Left lung (tissue), 10 donors: ENCODE results near the gene SV2C. TPM values are rescaled to one million over a fixed set of nuclear protein-coding genes. Genes with fewer than 3 reads are reported as not detected.

Experiments
- ATAC-seq: fragments of 200-7000 bp; cut with Tn5 transposase; one replicate; pipeline ENCODE4 v1.9.1; 2020; ENCODE audit warnings: moderate library complexity
- DNase-seq, 4 donors: peaks; one replicate each; pipeline ENCODE4 v3.0.0-alpha.2; 2013 to 2020
- H3K27ac ChIP-seq, 2 donors: fragments of 200-600 bp; sonication (generic) in 1 of 2; one replicate each; pipeline versions ENCODE4 v1.5.0 to v1.8.0; 2020 to 2021
- H3K27me3 ChIP-seq, 2 donors: fragments of 200-600 bp; sonication (generic) in 1 of 2; one replicate each; pipeline versions ENCODE4 v1.5.0 to v1.8.0; 2020 to 2021
- H3K36me3 ChIP-seq, 2 donors: fragments of 200-600 bp; sonication (generic) in 1 of 2; one replicate each; pipeline versions ENCODE4 v1.5.0 to v1.8.0; 2020 to 2021
- H3K4me1 ChIP-seq, 2 donors: fragments of 200-600 bp; one replicate each; pipeline ENCODE4 v1.8.0; 2021
- H3K4me3 ChIP-seq, 2 donors: fragments of 200-600 bp; sonication (generic) in 1 of 2; one replicate each; pipeline versions ENCODE4 v1.5.0 to v1.8.0; 2020 to 2021; ENCODE audit warnings: mild to moderate bottlenecking in 1 of 2
- H3K9me3 ChIP-seq, 2 donors: fragments of 200-600 bp; sonication (generic) in 1 of 2; one replicate each; pipeline versions ENCODE4 v1.5.0 to v1.8.0; 2020 to 2021
- CTCF ChIP-seq, 2 donors: fragments of 200-600 bp; sonication (generic) in 1 of 2; IDR thresholded peaks; one replicate each; pipeline versions ENCODE4 v1.5.0 to v1.8.0; 2021; ENCODE audit warnings: antibody characterized with exemption in 2 of 2
- intact Hi-C, 2 donors: fragments of 100-400 bp; cut with DNase I; formaldehyde crosslinking; loops; one replicate each; pipeline versions ENCODE4 v1.11.2 to v1.14.2; 2022
- polyA plus RNA-seq, 6 donors: library from polyadenylated mRNA; unstranded; fragments of 120-200 nt; gene quantifications; one replicate each; pipeline ENCODE4 v1.2.1, GENCODE V29; 2013; ENCODE audit not compliant: insufficient read length in 6 of 6
- total RNA-seq, 2 donors: library from RNA; stranded (reverse); fragmentation: NEBNext Ultra II Directional; extraction: Animal tissue kit (Norgen Biotek cat#: 25700); gene quantifications; one replicate each; pipeline ENCODE4 v1.2.1, GENCODE V29; 2021
- donor health status: DM: no; HTN: yes; CAD: no.
- donor health status: DM: no; HTN: no; CAD: no.

The SV2C gene
- total and polyA plus RNA-seq, 8 donors = 0.26 to 0.52 (median 0.37) TPM

GRCh38 chr5:76162335-76162734, 79.2 kb downstream of the SV2C start:
- intact Hi-C loops = no loop called here
- H3K9me3 ChIP-seq = peaks cover 0 to 8% of the 10 kb centered on the region in 2 donors
- no peak overlapping the region for H3K4me3 ChIP-seq
- no peaks in the 10 kb centered on the region for H3K27me3 ChIP-seq
- H3K4me1 ChIP-seq = no peaks in the 10 kb centered on the region
- no peak for ATAC-seq
- DNase-seq = no peak
- no peak overlapping the region for H3K27ac ChIP-seq
- H3K36me3 ChIP-seq = no peaks in the 10 kb centered on the region
- TF ChIP-seq CTCF (IDR thresholded peaks at IDR 0.05) = no peak

- Histone ChIP-seq H3K27ac (no peak overlapping the region), H3K4me3 (no peak overlapping the region), H3K36me3 (no peaks in the 10 kb centered on the region), H3K4me1 (no peaks in the 10 kb centered on the region), H3K27me3 (no peaks in the 10 kb centered on the region), H3K9me3 (peaks cover 0 to 8% of the 10 kb centered on the region in 2 donors)
- ATAC-seq = no peak
- DNase-seq = no peak
- intact Hi-C loops = no loop called here
- no peak for TF ChIP-seq CTCF (IDR thresholded peaks at IDR 0.05)
Observed at GRCh38 chr5:76163111-76163628, 80.0 kb downstream of the SV2C start.

- DNase-seq (no peak), ATAC-seq (no peak)
- intact Hi-C loops = no loop called here
- Histone ChIP-seq H3K9me3 (peaks cover 0 to 8% of the 10 kb centered on the region in 2 donors), H3K4me1 (no peaks in the 10 kb centered on the region), H3K4me3 (no peak overlapping the region), H3K36me3 (no peaks in the 10 kb centered on the region), H3K27ac (no peak overlapping the region), H3K27me3 (no peaks in the 10 kb centered on the region)
- no peak for TF ChIP-seq CTCF (IDR thresholded peaks at IDR 0.05)
Observed at GRCh38 chr5:76165029-76165428, 81.8 kb downstream of the SV2C start.

- intact Hi-C loops = no loop called here
- no peak for ATAC-seq
Observed at GRCh38 chr5:76165711-76166374, 82.7 kb downstream of the SV2C start.

More at GRCh38 chr5:76165711-76166374, 82.7 kb downstream of the SV2C start:
- no peak for TF ChIP-seq CTCF (IDR thresholded peaks at IDR 0.05)
- Histone ChIP-seq H3K27ac (no peak overlapping the region), H3K4me1 (no peaks in the 10 kb centered on the region), H3K4me3 (no peak overlapping the region), H3K27me3 (no peaks in the 10 kb centered on the region), H3K9me3 (peaks cover 0 to 8% of the 10 kb centered on the region in 2 donors), H3K36me3 (no peaks in the 10 kb centered on the region)
- DNase-seq = no peak
